H1 (cell line): ENCODE data around the gene KLHDC4. TPM values are rescaled to one million over a fixed set of nuclear protein-coding genes. Genes with fewer than 3 reads are reported as not detected.

Experiments used
- CTCF ChIA-PET: fragments of 300-600 bp; sonication (Branson Sonifier 250); formaldehyde crosslinking; loops from one replicate; lab custom pipeline; 2021; ENCODE audit not compliant: partially characterized antibody; lab: Charles Lee
- POLR2A ChIA-PET: fragments of 300-600 bp; sonication (Branson Sonifier 250); formaldehyde crosslinking; loops from one replicate; lab custom pipeline; 2021; ENCODE audit warnings: inconsistent platforms; ENCODE audit not compliant: partially characterized antibody; lab: Charles Lee
- DNase-seq, 2 experiments: peaks; one replicate each; pipeline versions ENCODE4 v3.0.0 to v3.0.0-alpha.2; 2010 to 2022; ENCODE audit warnings: low spot score in 2 of 2, low read depth in 1 of 2, mixed read lengths in 1 of 2
- FAIRE-seq: peaks from 2 replicates; lab custom pipeline; 2011; peaks lifted over from hg19 to GRCh38; lab: Jason Lieb, UNC
- H2AFZ ChIP-seq: 2 replicates; pipeline ENCODE4 v1.8.1; 2012; ENCODE audit warnings: low read length, inconsistent platforms
- H2AK5ac ChIP-seq: 2 replicates; pipeline ENCODE4 v1.6.1; 2013; ENCODE audit warnings: low read depth, low read length
- H2BK120ac ChIP-seq: replicated peaks from 2 replicates; pipeline ENCODE3; 2013; ENCODE audit warnings: low read depth, low read length, inconsistent platforms
- H2BK12ac ChIP-seq: 2 replicates; pipeline ENCODE4 v1.6.1; 2013; ENCODE audit warnings: low read depth, low read length
- H2BK15ac ChIP-seq: 2 replicates; pipeline ENCODE4 v1.6.1; 2013; ENCODE audit warnings: low read length
- H2BK20ac ChIP-seq: 2 replicates; pipeline ENCODE4 v1.6.1; 2013; ENCODE audit warnings: low read length
- H2BK5ac ChIP-seq: 2 replicates; pipeline ENCODE4 v1.6.1; 2013; ENCODE audit warnings: low read depth, low read length
- H3K14ac ChIP-seq: 2 replicates; pipeline ENCODE4 v1.6.1; 2013; ENCODE audit warnings: inconsistent platforms; ENCODE audit not compliant: insufficient read length
- H3K18ac ChIP-seq: 2 replicates; pipeline ENCODE4 v1.6.1; 2013; ENCODE audit warnings: low read length; ENCODE audit errors: extremely low read depth
- H3K23ac ChIP-seq: 2 replicates; pipeline ENCODE4 v1.6.1; 2013; ENCODE audit warnings: inconsistent platforms; ENCODE audit not compliant: insufficient read length
- H3K23me2 ChIP-seq: 2 replicates; pipeline ENCODE4 v1.6.1; 2013; ENCODE audit warnings: low read depth, low read length
- H3K27ac ChIP-seq: 2 replicates; pipeline ENCODE4 v1.6.1; 2011; ENCODE audit warnings: low read depth, low read length, inconsistent platforms
- H3K27me3 ChIP-seq, 4 experiments: replicated peaks in 1 of 4; 1 replicate in 1 of 4; 2 replicates in 3 of 4; pipeline versions ENCODE4 v1.6.1 to v1.8.1; 2011 to 2013; ENCODE audit warnings: low read length in 3 of 4, mild to moderate bottlenecking in 3 of 4, inconsistent platforms in 2 of 4, mixed read lengths in 2 of 4, moderate library complexity in 1 of 4; ENCODE audit not compliant: control insufficient read depth in 3 of 4, insufficient read depth in 3 of 4; ENCODE audit errors: extremely low read depth in 1 of 4
- H3K36me3 ChIP-seq, 4 experiments: 2 replicates each; pipeline versions ENCODE4 v1.6.1 to v1.8.1; 2011 to 2013; ENCODE audit warnings: mild to moderate bottlenecking in 4 of 4, low read length in 3 of 4, moderate library complexity in 2 of 4, control low read depth in 1 of 4, inconsistent platforms in 1 of 4; ENCODE audit not compliant: insufficient read depth in 4 of 4, control insufficient read depth in 2 of 4
- H3K4ac ChIP-seq: replicated peaks from 2 replicates; pipeline ENCODE3; 2013; ENCODE audit warnings: low read length, low read depth, mixed read lengths, inconsistent platforms; ENCODE audit not compliant: insufficient read length
- H3K4me1 ChIP-seq, 4 experiments: replicated peaks in 1 of 4; 1 replicate in 1 of 4; 2 replicates in 3 of 4; pipeline versions ENCODE4 v1.6.1 to v1.8.1; 2011 to 2013; ENCODE audit warnings: low read length in 3 of 4, inconsistent platforms in 2 of 4, mixed read lengths in 1 of 4; ENCODE audit not compliant: insufficient read depth in 4 of 4, control insufficient read depth in 3 of 4
- H3K4me2 ChIP-seq, 2 experiments: 2 replicates each; pipeline versions ENCODE4 v1.6.1 to v1.8.1; 2011 to 2013; ENCODE audit warnings: low read depth in 2 of 2, low read length in 2 of 2, control low read depth in 1 of 2, inconsistent platforms in 1 of 2, mild to moderate bottlenecking in 1 of 2; ENCODE audit not compliant: insufficient read depth in 1 of 2
- H3K4me3 ChIP-seq, 4 experiments: fragments of 200-600, 300-600 bp in 1 of 4; sonication (generic), shearing (Covaris generic), sonication (Bioruptor Twin) in 1 of 4; 2 replicates each; pipeline versions ENCODE4 v1.5.1 to v1.8.1; 2011 to 2016; ENCODE audit warnings: low read length in 4 of 4, low read depth in 3 of 4, control low read depth in 2 of 4, inconsistent platforms in 2 of 4, mild to moderate bottlenecking in 2 of 4, mixed read lengths in 1 of 4, moderate library complexity in 1 of 4; ENCODE audit not compliant: insufficient read depth in 2 of 4; ENCODE audit errors: extremely low read depth in 1 of 4
- H3K56ac ChIP-seq: replicated peaks from 2 replicates; pipeline ENCODE3; 2013; ENCODE audit warnings: low read depth, mild to moderate bottlenecking, mixed read lengths, low read length, inconsistent platforms; ENCODE audit not compliant: insufficient read length
- H3K79me1 ChIP-seq: 2 replicates; pipeline ENCODE4 v1.6.1; 2013; ENCODE audit warnings: low read depth, low read length, control low read depth
- H3K79me2 ChIP-seq, 2 experiments: 2 replicates each; pipeline versions ENCODE4 v1.6.1 to v1.8.1; 2012 to 2013; ENCODE audit warnings: low read length in 2 of 2, mild to moderate bottlenecking in 2 of 2, inconsistent platforms in 1 of 2; ENCODE audit not compliant: insufficient read depth in 2 of 2, control insufficient read depth in 1 of 2
- H3K9ac ChIP-seq, 4 experiments: replicated peaks in 1 of 4; 1 replicate in 1 of 4; 2 replicates in 3 of 4; pipeline versions ENCODE4 v1.6.1 to v1.8.1; 2011 to 2013; ENCODE audit warnings: low read depth in 3 of 4, low read length in 3 of 4, control low read depth in 2 of 4, mild to moderate bottlenecking in 2 of 4, moderate library complexity in 2 of 4, inconsistent platforms in 1 of 4; ENCODE audit errors: extremely low read depth in 1 of 4
- H3K9me3 ChIP-seq, 2 experiments: 2 replicates each; pipeline versions ENCODE4 v1.6.1 to v1.8.1; 2012 to 2013; ENCODE audit warnings: mild to moderate bottlenecking in 2 of 2, moderate library complexity in 2 of 2, control low read depth in 1 of 2, inconsistent platforms in 1 of 2, low read depth in 1 of 2, low read length in 1 of 2, mixed read lengths in 1 of 2; ENCODE audit not compliant: insufficient read depth in 2 of 2
- H4K20me1 ChIP-seq, 2 experiments: replicated peaks in 1 of 2; 2 replicates each; pipeline versions ENCODE3 to v1.8.1; 2011 to 2013; ENCODE audit warnings: inconsistent platforms in 2 of 2, low read length in 2 of 2, mild to moderate bottlenecking in 1 of 2; ENCODE audit not compliant: insufficient read depth in 2 of 2, control insufficient read depth in 1 of 2
- H4K5ac ChIP-seq: 2 replicates; pipeline ENCODE4 v1.6.1; 2013; ENCODE audit warnings: low read length, low read depth, mixed read lengths, inconsistent platforms; ENCODE audit not compliant: insufficient read length
- H4K8ac ChIP-seq: 2 replicates; pipeline ENCODE4 v1.8.0; 2013; ENCODE audit warnings: mild to moderate bottlenecking, moderate library complexity, low read length, inconsistent platforms; ENCODE audit not compliant: insufficient read depth; ENCODE audit errors: extremely low read depth
- H4K91ac ChIP-seq: replicated peaks from 2 replicates; pipeline ENCODE3; 2013; ENCODE audit warnings: low read length, mixed read lengths, inconsistent platforms; ENCODE audit not compliant: insufficient read length
- POU5F1 ChIP-seq: IDR thresholded peaks from 2 replicates; pipeline ENCODE4 v1.6.1; 2011; ENCODE audit warnings: low read depth, mild to moderate bottlenecking, low read length, moderate library complexity
- TCF12 ChIP-seq: IDR thresholded peaks from 2 replicates; pipeline ENCODE4 v1.6.1; 2011; ENCODE audit warnings: low read depth, mild to moderate bottlenecking, low read length
- WGBS, 2 experiments: shearing (Covaris generic) in 1 of 2; methylation state at CpG; one replicate each; pipeline versions ENCODE4 v1.1.6 to v1.1.7; 2013 to 2015; ENCODE audit warnings: low lambda C conversion rate in 2 of 2, mixed read lengths in 2 of 2, inconsistent platforms in 1 of 2, low coverage in 1 of 2, missing lambda C conversion rate in 1 of 2; ENCODE audit not compliant: insufficient replicate concordance in 2 of 2, insufficient coverage in 1 of 2, insufficient read length in 1 of 2; ENCODE audit errors: extremely low coverage in 1 of 2, missing lambda C conversion rate in 1 of 2; 5-methylcytosine and 5-hydroxymethylcytosine counted together
- polyA plus RNA-seq, 7 experiments: library from polyadenylated mRNA; depleted of rRNA in 3 of 7; stranded (reverse) in 5 of 7; unstranded in 2 of 7; fragments of >200 nt in 5 of 7; fragments of 200-250 nt in 2 of 7; gene quantifications; 1 replicate in 5 of 7; 2 replicates in 1 of 7; 4 replicates in 1 of 7; pipeline versions ENCODE4 v1.2.1 to v1.2.3, GENCODE V29; 2011 to 2013; ENCODE audit warnings: missing spikeins in 2 of 7, mixed read lengths in 2 of 7
- total RNA-seq: library from RNA; stranded (reverse); fragmentation: NEBNext Ultra II Directional; extraction: Animal tissue kit (Norgen Biotek cat#: 25700); gene quantifications from 2 replicates; pipeline ENCODE4 v1.2.1, GENCODE V29; 2021

Gene KLHDC4
- total and polyA plus RNA-seq, 2 of the 8 experiments (the other 6 are each of a cell fraction or from before 2014, with no cell fraction given): 23.7 to 63.9 TPM

GRCh38 chr16:87725596-87726235 is 40.1 kb downstream of the KLHDC4 start:
- no peak for FAIRE-seq
- 88% methylated on average over 16 of the region's 28 CpGs; no CpG with 5 or more reads in 1 of the 2 experiments for WGBS, 2 experiments
- TF ChIP-seq TCF12: no peak
- TF ChIP-seq POU5F1: no peak

More at GRCh38 chr16:87725596-87726235, 40.1 kb downstream of the KLHDC4 start:
- Histone ChIP-seq H3K36me3 (peaks cover 8 to 32% (median 23%) of the 10 kb centered on the region in 4 experiments; a peak in 6 of 8 replicates), H3K4me2 (no peak overlapping the region), H3K4ac (no peak overlapping the region), H4K91ac (no peak overlapping the region), H3K18ac (no peak overlapping the region), H2AFZ (no peak overlapping the region), H2BK12ac (no peak overlapping the region), H3K27me3 (no peaks in the 10 kb centered on the region), H3K79me1 (peaks cover 7% of the 10 kb centered on the region), H3K79me2 (peaks cover 0 to 17% of the 10 kb centered on the region in 2 experiments; a peak in 1 of 4 replicates), H3K9me3 (no peaks in the 10 kb centered on the region), H3K27ac (no peak overlapping the region), H3K23ac (no peak overlapping the region), H3K56ac (no peak overlapping the region), H4K20me1 (peaks cover 3 to 16% of the 10 kb centered on the region in 2 experiments), H4K8ac (no peak overlapping the region), H2BK120ac (no peak overlapping the region), H3K4me3 (no peak overlapping the region), H2BK15ac (no peak overlapping the region), H2BK20ac (no peak overlapping the region), H3K4me1 (no peaks in the 10 kb centered on the region), H3K9ac (no peak overlapping the region), H2AK5ac (no peak overlapping the region), H2BK5ac (no peak overlapping the region), H3K23me2 (no peaks in the 10 kb centered on the region), H4K5ac (no peak overlapping the region), H3K14ac (no peak overlapping the region)
- ChIA-PET POLR2A (interaction anchor here (7.4 kb wide), 1 partner anchor 8 kb away, joined by 39 read pairs; no protein-coding TSS in a partner anchor), CTCF (no interaction called here)
- DNase-seq: no peak
